GM18499 (cell line): ENCODE data around the gene FAM13A.

ENCODE experiments used
- ATAC-seq: cut with Tn5 transposase; IDR thresholded peaks from one replicate; pipeline ENCODE4 v1.9.1; 2021; ENCODE audit warnings: moderate number of reproducible peaks; ENCODE audit not compliant: insufficient read depth, unreplicated experiment

FAM13A gene

GRCh38 chr4:88702782-88703181, 354.2 kb downstream of the FAM13A start:
- no peak for ATAC-seq

GRCh38 chr4:88698519-88698918, 358.5 kb downstream of the FAM13A start:
- no peak for ATAC-seq

- peak; percentile 72 for ATAC-seq
Observed at GRCh38 chr4:88697588-88698329, 359.2 kb downstream of the FAM13A start, which contains the start of gene NAP1L5. TSS of gene NAP1L5 (minus strand) at chr4:88697829. CDS start at chr4:88697754, 75 bp downstream.

GRCh38 chr4:88697141-88697540, 359.8 kb downstream of the FAM13A start:
- ATAC-seq = no peak

- ATAC-seq = no peak
Observed at GRCh38 chr4:88696630-88697029, 360.4 kb downstream of the FAM13A start.

GRCh38 chr4:88693792-88694191, 363.2 kb downstream of the FAM13A start:
- no peak for ATAC-seq

- no peak for ATAC-seq
Observed at GRCh38 chr4:88690355-88690754, 366.6 kb downstream of the FAM13A start.

- ATAC-seq = no peak
Observed at GRCh38 chr4:88681209-88681608, 375.8 kb downstream of the FAM13A start.
